Endodermal cell (in vitro differentiated cells): Measurements from ENCODE around the gene DCTPP1. TPM values are rescaled to one million over a fixed set of nuclear protein-coding genes. Genes with fewer than 3 reads are reported as not detected.

Source experiments
- DNase-seq: peaks from one replicate; pipeline ENCODE4 v3.0.0-alpha.2; 2017
- H3K27ac ChIP-seq: 2 replicates; pipeline ENCODE4 v1.5.1; 2013; ENCODE audit warnings: mild to moderate bottlenecking, low read depth, low read length, moderate library complexity
- H3K27me3 ChIP-seq: 2 replicates; pipeline ENCODE4 v1.6.1; 2013; ENCODE audit warnings: mild to moderate bottlenecking, low read length, moderate library complexity; ENCODE audit not compliant: insufficient read depth, control insufficient read depth, poor library complexity, severe bottlenecking
- H3K36me3 ChIP-seq: 2 replicates; pipeline ENCODE4 v1.7.0; 2013; ENCODE audit warnings: mild to moderate bottlenecking, low read length, moderate library complexity; ENCODE audit not compliant: control insufficient read depth, insufficient read depth
- H3K4me1 ChIP-seq: one replicate; pipeline ENCODE4 v1.7.0; 2013; ENCODE audit warnings: low read length; ENCODE audit not compliant: control insufficient read depth, insufficient read depth
- H3K4me3 ChIP-seq: 2 replicates; pipeline ENCODE4 v1.5.1; 2013; ENCODE audit warnings: mild to moderate bottlenecking, low read length, moderate library complexity
- H3K9ac ChIP-seq: 2 replicates; pipeline ENCODE4 v1.6.1; 2013; ENCODE audit warnings: mild to moderate bottlenecking, low read length, moderate library complexity; ENCODE audit not compliant: poor library complexity, severe bottlenecking; ENCODE audit errors: extremely low read depth
- H3K9me3 ChIP-seq: 2 replicates; pipeline ENCODE4 v1.6.1; 2013; ENCODE audit warnings: mild to moderate bottlenecking, low read length, moderate library complexity; ENCODE audit not compliant: control insufficient read depth
- H3K27ac Mint-ChIP-seq: 2 replicates; pipeline ENCODE4 v1.8.0; 2020; ENCODE audit warnings: mixed read lengths
- H3K27me3 Mint-ChIP-seq: 2 replicates; pipeline ENCODE4 v1.8.0; 2021; ENCODE audit warnings: mild to moderate bottlenecking, mixed read lengths; ENCODE audit not compliant: insufficient read depth
- H3K36me3 Mint-ChIP-seq: 2 replicates; pipeline ENCODE4 v1.8.0; 2020; ENCODE audit warnings: low read depth, mixed read lengths
- H3K4me1 Mint-ChIP-seq: 2 replicates; pipeline ENCODE4 v1.8.0; 2020; ENCODE audit warnings: mixed read lengths
- H3K4me3 Mint-ChIP-seq: 2 replicates; pipeline ENCODE4 v1.8.0; 2020; ENCODE audit warnings: mild to moderate bottlenecking, moderate library complexity, mixed read lengths
- H3K9me3 Mint-ChIP-seq: 2 replicates; pipeline ENCODE4 v1.8.0; 2020; ENCODE audit warnings: mild to moderate bottlenecking, mixed read lengths
- CTCF ChIP-seq: fragments of 200-600 bp; sonication (generic); conservative IDR thresholded peaks from 2 replicates; pipeline ENCODE4 v1.5.0; 2021; ENCODE audit warnings: antibody characterized with exemption, mild to moderate bottlenecking
- WGBS, 2 experiments: methylation state at CpG; one replicate each; pipeline versions ENCODE4 v1.1.5 to v1.1.7; 2013; ENCODE audit warnings: missing lambda C conversion rate in 2 of 2, mixed read lengths in 1 of 2; ENCODE audit not compliant: insufficient coverage in 1 of 2, insufficient read length in 1 of 2; 5-methylcytosine and 5-hydroxymethylcytosine counted together
- total RNA-seq, 2 donors: library from RNA; stranded (reverse); fragmentation: NEBNext Ultra II Directional in 1 of 2; extraction: Animal tissue kit (Norgen Biotek cat#: 25700) in 1 of 2; gene quantifications; 2 replicates in 1 of 2; 3 replicates in 1 of 2; pipeline ENCODE4 v1.2.1, GENCODE V29; 2021

The DCTPP1 gene
- total RNA-seq, 2 donors from 2014 or later, result 54.8 to 61.9 TPM

- peak overlapping the region; percentile 89 for H3K9ac ChIP-seq
- H3K36me3 ChIP-seq, result peaks cover 14% of the 10 kb centered on the region
- no peak overlapping the region for H3K27ac ChIP-seq
- peak overlapping the region; percentile 82 for H3K4me3 ChIP-seq
- H3K4me3 Mint-ChIP-seq, result peak overlapping the region; percentile 74
- H3K9me3 Mint-ChIP-seq, result peaks cover 12% of the 10 kb centered on the region
- H3K9me3 ChIP-seq, result peaks cover 9% of the 10 kb centered on the region
- H3K27me3 Mint-ChIP-seq, result peaks cover 16% of the 10 kb centered on the region
- H3K36me3 Mint-ChIP-seq, result peaks cover 21% of the 10 kb centered on the region
- H3K27ac Mint-ChIP-seq, result no peak overlapping the region
- H3K4me1 ChIP-seq, result peaks cover 3% of the 10 kb centered on the region
- no peak for DNase-seq
- no peaks in the 10 kb centered on the region for H3K27me3 ChIP-seq
- no peak for TF ChIP-seq CTCF
- peaks cover 5% of the 10 kb centered on the region for H3K4me1 Mint-ChIP-seq
- WGBS, 2 experiments, result 52 to 53% methylated on average over 8 to 11 of the region's 11 CpGs
Measured at GRCh38 chr16:30445149-30445407, 15.2 kb upstream of the DCTPP1 start.

GRCh38 chr16:30444231-30445148, 14.7 kb upstream of the DCTPP1 start:
- H3K4me1 ChIP-seq, result peaks cover 3% of the 10 kb centered on the region
- Mint-ChIP-seq H3K27ac (no peak overlapping the region), H3K27me3 (peaks cover 16% of the 10 kb centered on the region), H3K4me1 (peaks cover 5% of the 10 kb centered on the region), H3K4me3 (peak overlapping the region; percentile 74), H3K36me3 (peaks cover 21% of the 10 kb centered on the region), H3K9me3 (peaks cover 12% of the 10 kb centered on the region)
- H3K9ac ChIP-seq, result peak overlapping the region; percentile 89
- H3K36me3 ChIP-seq, result peaks cover 14% of the 10 kb centered on the region
- no peak for TF ChIP-seq CTCF
- DNase-seq, result no peak
- H3K4me3 ChIP-seq, result peak overlapping the region; percentile 82
- H3K27me3 ChIP-seq, result no peaks in the 10 kb centered on the region
- peaks cover 9% of the 10 kb centered on the region for H3K9me3 ChIP-seq
- 94 to 98% methylated on average over 28 to 29 of the region's 29 CpGs for WGBS, 2 experiments
- no peak overlapping the region for H3K27ac ChIP-seq

GRCh38 chr16:30443631-30444030, 13.8 kb upstream of the DCTPP1 start:
- peaks cover 14% of the 10 kb centered on the region for H3K9me3 Mint-ChIP-seq
- Histone ChIP-seq H3K27ac (no peak overlapping the region), H3K4me3 (peak overlapping the region; percentile 82)

More at GRCh38 chr16:30443631-30444030, 13.8 kb upstream of the DCTPP1 start:
- peaks cover 21% of the 10 kb centered on the region for H3K36me3 Mint-ChIP-seq
- Histone ChIP-seq H3K4me1 (peaks cover 3% of the 10 kb centered on the region), H3K36me3 (peaks cover 14% of the 10 kb centered on the region), H3K9me3 (peaks cover 9% of the 10 kb centered on the region), H3K9ac (no peak overlapping the region), H3K27me3 (no peaks in the 10 kb centered on the region)
- 98 to 100% methylated on average over 1 to 2 of the region's 2 CpGs for WGBS, 2 experiments
- H3K4me1 Mint-ChIP-seq, result peaks cover 5% of the 10 kb centered on the region
- H3K4me3 Mint-ChIP-seq, result no peak overlapping the region
- no peak for DNase-seq
- no peak for TF ChIP-seq CTCF
- no peak overlapping the region for H3K27ac Mint-ChIP-seq
- peaks cover 16% of the 10 kb centered on the region for H3K27me3 Mint-ChIP-seq
